Neural cell (in vitro differentiated cells): ENCODE data around the gene KDM8. TPM values are rescaled to one million over a fixed set of nuclear protein-coding genes. Genes with fewer than 3 reads are reported as not detected.

Experiments used
- H2AFZ ChIP-seq: fragments of 200-600, 300-800 bp; sonication (generic), shearing (Covaris generic); 2 replicates; pipeline ENCODE4 v1.6.0; 2014; ENCODE audit warnings: low read depth, mild to moderate bottlenecking, antibody characterized with exemption, low read length, moderate library complexity
- H3F3A ChIP-seq: fragments of 200-600 bp; shearing (Covaris generic); 2 replicates; pipeline ENCODE4 v1.6.1; 2016; ENCODE audit warnings: mild to moderate bottlenecking, moderate library complexity, mixed read lengths, antibody characterized with exemption, low read length; ENCODE audit not compliant: insufficient read depth, poor library complexity, severe bottlenecking
- H3K27ac ChIP-seq: fragments of 200-600, 300-800 bp; sonication (generic), shearing (Covaris generic); 2 replicates; pipeline ENCODE4 v1.5.1; 2014; ENCODE audit warnings: mild to moderate bottlenecking, low read length, moderate library complexity
- H3K27me3 ChIP-seq: fragments of 300-800, 200-600 bp; sonication (generic), shearing (Covaris generic); 2 replicates; pipeline ENCODE4 v1.6.0; 2014; ENCODE audit warnings: mild to moderate bottlenecking, low read depth, low read length, moderate library complexity; ENCODE audit not compliant: insufficient read depth
- H3K36me3 ChIP-seq: fragments of 300-800, 200-600 bp; sonication (generic), shearing (Covaris generic); 2 replicates; pipeline ENCODE4 v1.5.1; 2014; ENCODE audit warnings: mild to moderate bottlenecking, antibody characterized with exemption, low read length, moderate library complexity; ENCODE audit not compliant: insufficient read depth
- H3K4me2 ChIP-seq: fragments of 300-800, 200-600 bp; sonication (generic), shearing (Covaris generic); 2 replicates; pipeline ENCODE4 v1.6.0; 2014; ENCODE audit warnings: mild to moderate bottlenecking, low read length
- H3K4me3 ChIP-seq: fragments of 300-800, 200-600 bp; sonication (generic), shearing (Covaris generic); 2 replicates; pipeline ENCODE4 v1.5.1; 2014; ENCODE audit warnings: mild to moderate bottlenecking, low read length, moderate library complexity
- H3K79me2 ChIP-seq: fragments of 200-600 bp; shearing (Covaris generic); replicated peaks from 2 replicates; pipeline ENCODE4 v1.6.0; 2014; ENCODE audit warnings: mild to moderate bottlenecking, low read length, moderate library complexity; ENCODE audit not compliant: insufficient read depth
- H3K9ac ChIP-seq: fragments of 300-800, 200-600 bp; sonication (generic), shearing (Covaris generic); 2 replicates; pipeline ENCODE4 v1.6.1; 2016; ENCODE audit warnings: mild to moderate bottlenecking, low read length, mixed read lengths
- H3K9me2 ChIP-seq: fragments of 200-600 bp; shearing (Covaris generic); 2 replicates; pipeline ENCODE4 v1.6.1; 2016; ENCODE audit warnings: mild to moderate bottlenecking, low read length, mixed read lengths; ENCODE audit not compliant: insufficient read depth
- H3K9me3 ChIP-seq: fragments of 200-600, 300-800 bp; sonication (generic), shearing (Covaris generic); 2 replicates; pipeline ENCODE4 v1.6.1; 2016; ENCODE audit warnings: mild to moderate bottlenecking, mixed run types, low read length, moderate library complexity, mixed read lengths
- H4K20me1 ChIP-seq: fragments of 200-600 bp; shearing (Covaris generic); 2 replicates; pipeline ENCODE4 v1.6.1; 2016; ENCODE audit warnings: mild to moderate bottlenecking, mixed run types; ENCODE audit not compliant: insufficient read depth
- CTCF ChIP-seq: fragments of 450-650 bp; IDR thresholded peaks from 2 replicates; pipeline ENCODE4 v1.5.1; 2014; ENCODE audit warnings: antibody characterized with exemption, mild to moderate bottlenecking, moderate library complexity; ENCODE audit not compliant: poor library complexity, severe bottlenecking
- EP300 ChIP-seq: fragments of 450-650 bp; conservative IDR thresholded peaks from 2 replicates; pipeline ENCODE4 v1.6.1; 2014; ENCODE audit warnings: antibody characterized with exemption, mild to moderate bottlenecking, moderate library complexity; ENCODE audit not compliant: poor library complexity, severe bottlenecking
- EZH2 ChIP-seq: fragments of 200-600, 300-800 bp; shearing (Covaris generic), sonication (generic); IDR thresholded peaks from 2 replicates; pipeline ENCODE4 v1.6.1; 2014; ENCODE audit warnings: antibody characterized with exemption, low read length, borderline replicate concordance, mild to moderate bottlenecking; ENCODE audit not compliant: insufficient read depth, poor library complexity, severe bottlenecking
- MXI1 ChIP-seq: fragments of 450-650 bp; conservative IDR thresholded peaks from 2 replicates; pipeline ENCODE4 v1.6.1; 2014; ENCODE audit warnings: antibody characterized with exemption, mild to moderate bottlenecking; ENCODE audit not compliant: poor library complexity, severe bottlenecking
- POLR2AphosphoS5 ChIP-seq: IDR thresholded peaks from 2 replicates; pipeline ENCODE4 v1.6.1; 2012
- RAD21 ChIP-seq: fragments of 450-650 bp; conservative IDR thresholded peaks from 2 replicates; pipeline ENCODE4 v1.6.1; 2014; ENCODE audit warnings: antibody characterized with exemption, mild to moderate bottlenecking, moderate library complexity
- REST ChIP-seq: IDR thresholded peaks from 2 replicates; pipeline ENCODE4 v1.6.1; 2012; ENCODE audit warnings: borderline replicate concordance
- SMC3 ChIP-seq: fragments of 450-650 bp; conservative IDR thresholded peaks from 2 replicates; pipeline ENCODE4 v1.6.1; 2014; ENCODE audit warnings: antibody characterized with exemption, mild to moderate bottlenecking, moderate library complexity; ENCODE audit not compliant: poor library complexity
- TAF1 ChIP-seq: IDR thresholded peaks from 2 replicates; pipeline ENCODE4 v1.6.1; 2012; ENCODE audit warnings: low read depth
- polyA plus RNA-seq: library from polyadenylated mRNA; depleted of rRNA; stranded (reverse); fragments of >200 nt; gene quantifications from 2 replicates; pipeline ENCODE4 v1.2.3, GENCODE V29; 2014

The KDM8 gene
- polyA plus RNA-seq, 1 donor from 2014 or later = 4.0 TPM

- Histone ChIP-seq H3K4me2 (no peak overlapping the region), H3K27me3 (no peaks in the 10 kb centered on the region), H3K9me2 (no peaks in the 10 kb centered on the region), H3K79me2 (no peaks in the 10 kb centered on the region), H3K9me3 (no peaks in the 10 kb centered on the region), H3K4me3 (no peak overlapping the region), H4K20me1 (no peaks in the 10 kb centered on the region), H3K9ac (no peak overlapping the region), H3K36me3 (no peaks in the 10 kb centered on the region), H3K27ac (no peak overlapping the region), H2AFZ (no peak overlapping the region), H3F3A (no peaks in the 10 kb centered on the region)
- TF ChIP-seq EP300 (no peak), EZH2 (no peak), MXI1 (no peak), SMC3 (no peak)
Measured at GRCh38 chr16:27182906-27183405, 20.4 kb upstream of the KDM8 start.

GRCh38 chr16:27185776-27186130 is 17.6 kb upstream of the KDM8 start:
- Histone ChIP-seq H2AFZ (no peak overlapping the region), H3K36me3 (no peaks in the 10 kb centered on the region), H3K27me3 (no peaks in the 10 kb centered on the region), H3K4me3 (no peak overlapping the region), H3K79me2 (no peaks in the 10 kb centered on the region), H3K9ac (no peak overlapping the region), H3K9me3 (no peaks in the 10 kb centered on the region), H3F3A (no peaks in the 10 kb centered on the region), H3K9me2 (no peaks in the 10 kb centered on the region), H3K27ac (no peak overlapping the region), H3K4me2 (no peak overlapping the region), H4K20me1 (no peaks in the 10 kb centered on the region)
- TF ChIP-seq EZH2 (no peak), MXI1 (no peak), RAD21 (no peak), REST (no peak), EP300 (no peak), CTCF (no peak), TAF1 (no peak), SMC3 (no peak), POLR2AphosphoS5 (no peak)

- H3K4me2 ChIP-seq = no peak overlapping the region
- H2AFZ ChIP-seq = no peak overlapping the region
- H3K9me2 ChIP-seq = no peaks in the 10 kb centered on the region
- no peaks in the 10 kb centered on the region for H3K9me3 ChIP-seq
- H3K36me3 ChIP-seq = no peaks in the 10 kb centered on the region
- H3K27ac ChIP-seq = no peak overlapping the region
- H3K79me2 ChIP-seq = no peaks in the 10 kb centered on the region
- no peaks in the 10 kb centered on the region for H4K20me1 ChIP-seq
- no peak overlapping the region for H3K4me3 ChIP-seq
- TF ChIP-seq POLR2AphosphoS5 (no peak), RAD21 (no peak), EZH2 (no peak), EP300 (no peak)
- H3K27me3 ChIP-seq = no peaks in the 10 kb centered on the region
- no peaks in the 10 kb centered on the region for H3F3A ChIP-seq
- no peak overlapping the region for H3K9ac ChIP-seq
Measured at GRCh38 chr16:27188633-27189032, 14.7 kb upstream of the KDM8 start.
